Stimulated activated CD4-positive, alpha-beta T cell treated with anti-CD3 and anti-CD28 coated beads, TNF-alpha, amount 100 ng/mL, for 1 hour (primary cell): Measurements from ENCODE around the gene DNAH8.
"Not testable (repeated sequence)": the region's sequence is repeated elsewhere in the genome, so short reads cannot be mapped to it uniquely, and the experiment has no call there.

Source experiments
- DNase-seq, 3 donors: peaks; one replicate each; pipeline ENCODE4 v3.0.0-alpha.2; 2020; ENCODE audit warnings: low read depth in 3 of 3, low spot score in 1 of 3

Gene DNAH8

GRCh38 chr6:38697846-38698245 is 17.3 kb upstream of the DNAH8 start:
- DNase-seq, result no peak

- not testable (repeated sequence) for DNase-seq
Observed at GRCh38 chr6:38699702-38700101, 15.4 kb upstream of the DNAH8 start.

DNA sequence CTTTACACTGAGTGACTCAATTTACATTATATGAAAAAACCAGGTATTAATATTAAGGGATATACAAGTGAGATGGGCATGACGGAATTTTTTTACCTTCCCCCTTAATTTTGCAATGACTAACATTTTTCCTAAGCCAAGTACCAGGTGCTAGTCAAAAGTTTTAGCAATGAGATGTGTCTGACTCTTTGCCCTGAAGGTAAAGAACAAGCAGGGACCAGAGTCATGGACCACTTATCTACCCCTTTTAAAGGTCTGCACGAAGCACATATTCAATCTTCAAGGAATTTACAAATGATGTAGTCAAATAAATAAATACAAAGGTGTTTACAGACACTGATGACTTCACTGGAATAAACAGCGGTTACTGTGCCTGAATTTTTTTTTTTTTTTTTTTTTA is 13.6 kb upstream of the DNAH8 start:
- no peak for DNase-seq

GRCh38 chr6:38702558-38703397 is 12.3 kb upstream of the DNAH8 start, which contains the start of gene GLO1:
Gene GLO1 (minus strand): TSS chr6:38703145. CDS start chr6:38703054, 91 bp downstream.
- DNase-seq, result peak; percentile 84 to 89 (median 86)

GRCh38 chr6:38703949-38704590 is 11.0 kb upstream of the DNAH8 start:
- no peak for DNase-seq

- no peak for DNase-seq
Observed at GRCh38 chr6:38705924-38706323, 9.2 kb upstream of the DNAH8 start.

DNA sequence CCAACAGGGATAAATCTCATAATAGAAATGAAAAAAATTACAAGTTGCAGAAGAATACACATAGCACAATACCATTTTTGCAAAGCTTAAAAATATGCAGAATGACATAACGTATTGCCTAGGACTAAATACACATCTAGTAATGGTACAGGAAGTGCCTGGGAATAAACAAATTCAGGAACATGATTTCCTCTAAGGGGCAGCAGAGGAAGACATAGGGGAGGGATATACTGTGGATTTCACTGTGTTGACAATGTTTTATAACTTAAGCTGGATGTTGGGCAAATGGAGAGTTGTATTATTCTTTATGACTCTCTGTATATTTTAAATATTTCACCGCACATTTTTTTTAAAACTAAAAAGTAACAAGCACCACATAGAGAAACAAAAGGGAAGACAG is 6.6 kb upstream of the DNAH8 start:
- no peak for DNase-seq

DNA sequence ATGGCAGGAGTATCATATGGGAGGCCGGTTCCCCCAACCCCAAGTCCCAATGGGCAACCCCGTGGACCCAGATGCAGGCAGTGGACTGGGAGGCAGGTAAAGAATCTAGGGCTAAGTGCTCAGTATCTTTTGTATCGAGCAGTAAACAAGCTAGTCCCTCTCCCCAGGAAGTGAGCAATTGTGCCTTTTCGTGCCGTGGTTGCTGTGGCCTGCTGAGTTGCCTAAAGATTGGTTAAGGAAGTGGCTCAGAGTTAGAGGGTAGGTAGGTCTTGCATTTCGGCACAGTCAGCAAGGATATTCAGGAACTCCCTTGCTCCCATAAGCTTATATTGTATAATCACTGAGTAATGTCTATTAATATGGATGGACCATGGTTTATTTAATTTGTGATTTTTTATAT is 1.3 kb upstream of the DNAH8 start:
- DNase-seq, result peak; percentile 5 to 22 (median 9)

- DNase-seq, result no peak
Observed at GRCh38 chr6:38714239-38715015, 684 bp upstream of the DNAH8 start.

DNA sequence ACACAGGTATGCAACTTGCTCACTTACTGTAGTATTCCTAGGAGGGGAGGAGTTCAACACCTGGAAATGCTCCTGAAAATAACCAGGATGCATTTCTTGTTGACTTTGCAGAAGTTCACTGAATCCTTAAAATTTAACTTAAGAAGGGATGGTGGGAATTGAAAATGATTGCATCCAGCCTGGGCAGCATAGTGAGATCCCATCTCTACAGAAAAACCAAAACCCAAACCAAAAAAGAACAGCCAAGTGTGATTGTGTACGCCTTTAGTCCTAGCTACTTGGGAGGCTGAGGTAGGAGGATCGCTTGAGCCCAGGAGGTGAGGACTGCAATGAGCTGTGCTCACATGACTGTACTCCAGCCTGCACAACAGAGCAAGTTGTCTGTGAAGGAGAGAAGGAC is 1.7 kb downstream of the DNAH8 start:
- DNase-seq, result no peak

DNA sequence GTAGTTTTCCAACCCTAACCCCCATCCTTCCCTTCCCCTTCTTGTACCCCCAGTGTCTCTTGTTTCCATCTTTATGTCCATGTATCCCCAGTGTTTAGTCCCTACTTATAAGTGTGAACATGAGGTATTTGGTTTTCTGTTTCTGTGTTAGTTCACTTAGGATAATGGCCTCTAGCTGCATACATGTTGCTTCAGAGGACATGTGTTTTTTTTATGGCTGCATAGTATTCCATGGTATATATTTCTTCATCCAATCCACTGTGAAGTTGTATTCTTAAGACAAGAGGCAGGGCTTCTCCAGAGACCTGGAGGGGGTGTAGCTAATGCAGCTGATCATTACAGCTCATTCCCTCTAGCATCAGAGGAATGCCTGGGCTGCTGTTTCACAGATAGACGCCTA is 4.2 kb downstream of the DNAH8 start:
- no peak for DNase-seq

GRCh38 chr6:38720295-38720694 is 5.2 kb downstream of the DNAH8 start:
- DNase-seq, result no peak

DNA sequence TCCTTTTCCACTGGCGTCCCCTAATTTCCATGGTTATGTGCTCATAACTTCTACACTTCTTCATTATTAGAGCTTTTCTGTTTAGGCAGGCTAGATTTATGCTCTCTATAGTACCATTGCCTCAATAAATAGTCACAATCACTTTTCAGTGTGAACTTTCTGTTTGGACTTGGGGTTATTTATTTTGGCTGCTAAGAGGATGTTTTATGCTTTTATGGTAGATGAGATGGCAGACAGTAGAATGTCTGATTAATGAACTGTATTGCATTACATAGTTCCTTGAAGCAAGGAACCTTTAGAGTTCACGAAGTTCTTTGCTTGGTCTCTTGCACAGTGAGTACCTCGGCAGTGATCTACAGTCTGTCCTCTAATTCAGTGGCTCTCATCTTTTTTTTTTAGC is 6.9 kb downstream of the DNAH8 start:
- no peak for DNase-seq

DNA sequence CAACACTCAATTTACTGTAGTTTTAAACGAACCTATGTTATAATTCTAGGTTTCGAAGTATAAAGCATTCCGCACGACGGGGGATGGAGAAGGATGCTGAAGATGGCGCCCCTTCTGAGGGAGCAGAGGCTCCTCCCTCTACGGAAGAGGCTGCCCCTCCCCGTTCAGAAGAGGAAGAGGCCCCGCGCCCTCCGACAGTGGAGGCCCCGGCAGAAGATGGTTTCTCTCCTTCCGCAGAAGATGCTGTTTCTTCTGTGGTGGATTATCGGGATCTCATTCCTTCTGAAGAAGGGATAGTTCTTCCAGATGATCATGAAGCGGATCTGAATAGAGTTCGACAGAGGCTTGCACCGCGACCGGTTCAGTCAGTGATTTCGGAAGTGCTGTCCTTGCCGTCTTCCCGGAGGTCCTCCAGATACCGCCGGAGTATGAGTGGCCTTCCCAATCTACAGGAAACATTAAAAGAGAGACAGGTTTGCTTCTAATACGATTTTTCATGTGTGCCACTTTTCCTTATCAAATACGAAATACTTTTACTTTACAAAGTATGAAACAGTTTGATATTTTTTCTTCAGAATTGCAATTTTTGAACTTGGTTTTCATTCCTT is 7.7 kb downstream of the DNAH8 start:
- no peak for DNase-seq

DNA sequence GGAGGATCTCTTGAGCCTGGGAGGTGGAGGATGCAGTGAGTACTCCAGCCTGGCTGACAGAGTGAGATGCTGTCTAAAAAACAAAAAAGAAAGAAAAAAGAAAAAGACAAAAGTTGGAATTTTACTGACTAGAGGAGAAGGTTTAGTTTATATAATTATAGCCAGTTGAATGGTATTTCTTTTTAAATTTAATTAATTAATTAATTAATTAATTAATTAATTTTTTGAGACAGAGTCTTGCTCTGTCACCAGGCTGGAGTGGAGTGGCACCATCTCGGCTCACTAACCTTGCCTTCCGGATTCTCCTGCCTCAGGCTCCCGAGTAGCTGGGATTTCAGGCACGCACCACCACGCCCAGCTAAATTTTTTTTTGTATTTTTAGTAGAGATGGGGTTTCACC is 8.7 kb downstream of the DNAH8 start:
- no peak for DNase-seq

DNA sequence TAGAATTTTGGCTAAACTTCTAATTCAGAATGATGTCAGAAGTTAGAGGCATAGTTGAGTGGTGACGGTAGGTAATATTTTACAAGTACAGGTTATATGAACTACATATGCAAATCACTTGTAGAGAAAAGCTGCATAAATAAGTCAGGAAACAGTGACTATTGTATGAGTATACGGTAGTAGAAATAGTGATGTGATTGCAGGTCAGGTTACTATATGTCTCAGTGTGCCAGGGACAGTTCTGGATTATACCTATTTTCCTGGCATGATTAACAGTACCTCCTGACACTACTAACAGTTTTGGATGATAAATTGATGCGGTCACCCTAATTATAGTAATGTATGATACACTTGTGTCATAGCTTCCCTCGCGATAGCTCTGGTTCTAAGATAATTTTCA is 9.2 kb downstream of the DNAH8 start:
- no peak for DNase-seq

GRCh38 chr6:38725414-38726183 is 10.5 kb downstream of the DNAH8 start:
- DNase-seq, result no peak

- DNase-seq, result no peak
Observed at GRCh38 chr6:38728203-38728602, 13.1 kb downstream of the DNAH8 start.

DNA sequence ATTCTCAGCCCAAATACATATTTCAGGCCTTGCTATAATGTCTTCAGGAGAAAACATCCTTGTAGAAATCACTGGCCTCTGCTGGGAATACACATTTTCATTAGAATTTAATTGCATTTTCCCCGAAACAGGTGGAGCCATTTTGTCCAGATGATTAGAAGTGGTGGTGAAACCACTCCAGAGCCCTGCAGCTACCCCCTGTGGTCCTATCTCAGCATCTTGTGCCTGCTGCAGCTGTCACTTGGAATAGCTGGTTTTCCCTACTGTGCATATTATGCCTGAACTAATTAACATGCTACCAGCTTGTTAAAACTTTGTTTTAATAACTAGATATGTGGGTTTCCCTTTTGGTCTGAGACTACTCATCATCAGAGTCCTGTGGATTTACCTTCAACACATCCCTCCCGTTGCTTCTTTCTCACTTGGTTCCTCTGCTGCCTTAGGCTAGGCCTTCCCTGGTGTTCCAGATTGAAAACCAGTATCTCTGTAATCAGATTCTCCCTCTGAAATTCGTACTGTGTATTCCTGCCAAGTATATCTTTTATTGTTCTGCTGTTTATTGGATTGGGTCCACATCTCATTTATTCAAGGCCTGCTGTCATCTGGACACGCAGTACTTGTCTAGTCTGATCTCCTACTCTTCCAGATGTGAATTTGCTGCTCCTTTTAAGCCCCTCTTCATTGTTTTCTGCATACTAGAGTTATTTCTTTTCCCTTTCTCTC is 15.2 kb downstream of the DNAH8 start:
- DNase-seq, result no peak

- DNase-seq, result no peak
Observed at GRCh38 chr6:38736951-38737350, 21.8 kb downstream of the DNAH8 start.
